OCI-LY3 (cell line): ENCODE measurements around the gene SMIM26.
A peak's percentile ranks its signal among the peaks of the same experiment; 100 is the strongest.

Source experiments
- H2AFZ ChIP-seq: fragments of 200-600, 300-600 bp; shearing (Covaris generic); 2 replicates; pipeline ENCODE4 v1.6.0; 2014; ENCODE audit warnings: antibody characterized with exemption, low read depth, low read length
- H3K27ac ChIP-seq: fragments of 200-600, 300-600 bp; sonication (generic); 2 replicates; pipeline ENCODE4 v1.5.1; 2014; ENCODE audit warnings: mild to moderate bottlenecking, low read length, moderate library complexity, mixed read lengths
- H3K27me3 ChIP-seq: fragments of 200-600, 300-600 bp; sonication (generic); 2 replicates; pipeline ENCODE4 v1.6.1; 2014; ENCODE audit warnings: low read depth, low read length, mixed read lengths
- H3K36me3 ChIP-seq: fragments of 200-600, 300-600 bp; sonication (generic); replicated peaks from 2 replicates; pipeline ENCODE3; 2014; ENCODE audit warnings: low read depth, low read length, mixed read lengths
- H3K4me1 ChIP-seq: fragments of 300-600, 200-600 bp; sonication (generic); 2 replicates; pipeline ENCODE4 v1.6.1; 2014; ENCODE audit warnings: low read length, mixed read lengths
- H3K4me2 ChIP-seq: fragments of 200-600, 300-600 bp; sonication (generic); 2 replicates; pipeline ENCODE4 v1.6.1; 2014; ENCODE audit warnings: low read length, mixed read lengths
- H3K4me3 ChIP-seq: fragments of 300-600, 200-600 bp; sonication (generic); 2 replicates; pipeline ENCODE4 v1.5.1; 2014; ENCODE audit warnings: antibody characterized with exemption, mild to moderate bottlenecking, low read length, moderate library complexity
- H3K79me2 ChIP-seq: fragments of 300-600, 200-600 bp; shearing (Covaris generic); 2 replicates; pipeline ENCODE4 v1.6.1; 2014; ENCODE audit warnings: mild to moderate bottlenecking, low read length, mixed read lengths
- H3K9ac ChIP-seq: fragments of 300-600, 200-600 bp; shearing (Covaris generic); 2 replicates; pipeline ENCODE4 v1.6.0; 2014; ENCODE audit warnings: mild to moderate bottlenecking, low read length, moderate library complexity
- H3K9me3 ChIP-seq: fragments of 200-600, 300-600 bp; shearing (Covaris generic); 2 replicates; pipeline ENCODE4 v1.6.1; 2014; ENCODE audit warnings: low read length, mixed read lengths; ENCODE audit not compliant: insufficient read depth
- H4K20me1 ChIP-seq: fragments of 200-600, 300-600 bp; sonication (generic); 2 replicates; pipeline ENCODE4 v1.6.1; 2016; ENCODE audit warnings: low read length, mixed read lengths; ENCODE audit not compliant: insufficient read depth
- EZH2phosphoT487 ChIP-seq: fragments of 200-600 bp; shearing (Covaris generic); IDR thresholded peaks from 2 replicates; pipeline ENCODE4 v1.6.1; 2018; ENCODE audit warnings: antibody characterized with exemption, mixed run types, low read depth
- TF ChIP-seq, protein P1 (sequence below): fragments of 200-600, 300-600 bp; sonication (generic); IDR thresholded peaks from 2 replicates; pipeline ENCODE4 v1.5.1; 2014; ENCODE audit warnings: antibody characterized with exemption, low read length, low read depth

Gene SMIM26

DNA sequence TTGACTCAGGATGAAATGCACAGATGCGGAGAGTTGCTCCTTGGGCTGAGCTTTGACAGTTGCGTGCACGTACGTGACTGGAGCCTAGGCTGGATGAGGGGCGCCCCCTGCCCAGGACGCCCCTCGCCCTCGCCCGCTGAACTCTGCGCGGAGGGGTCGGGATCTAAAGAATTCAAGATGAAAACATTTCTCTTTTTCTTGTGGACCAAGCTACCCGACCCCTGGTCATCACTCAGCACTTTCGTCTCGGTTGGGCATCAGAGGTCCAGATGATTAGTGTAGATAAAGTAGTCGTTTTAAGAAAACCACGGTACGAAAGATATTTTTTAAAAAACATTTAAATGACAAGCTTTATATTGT, 21.3 kb downstream of the SMIM26 start:
- Histone ChIP-seq H3K9ac (peak overlapping the region; percentile 80), H3K79me2 (peaks cover 18% of the 10 kb centered on the region), H3K4me1 (peaks cover 8% of the 10 kb centered on the region), H4K20me1 (no peaks in the 10 kb centered on the region), H3K9me3 (no peaks in the 10 kb centered on the region), H3K27ac (no peak overlapping the region), H3K4me2 (peak overlapping the region; percentile 98), H3K27me3 (0 out of 2 replicates have a peak, but pooled peaks cover 3% of the 10 kb centered on the region), H3K4me3 (peak overlapping the region; percentile 94), H3K36me3 (no peaks in the 10 kb centered on the region), H2AFZ (peak overlapping the region; percentile 94)
- no peak for TF ChIP-seq EZH2phosphoT487
- TF ChIP-seq, protein P1, sequence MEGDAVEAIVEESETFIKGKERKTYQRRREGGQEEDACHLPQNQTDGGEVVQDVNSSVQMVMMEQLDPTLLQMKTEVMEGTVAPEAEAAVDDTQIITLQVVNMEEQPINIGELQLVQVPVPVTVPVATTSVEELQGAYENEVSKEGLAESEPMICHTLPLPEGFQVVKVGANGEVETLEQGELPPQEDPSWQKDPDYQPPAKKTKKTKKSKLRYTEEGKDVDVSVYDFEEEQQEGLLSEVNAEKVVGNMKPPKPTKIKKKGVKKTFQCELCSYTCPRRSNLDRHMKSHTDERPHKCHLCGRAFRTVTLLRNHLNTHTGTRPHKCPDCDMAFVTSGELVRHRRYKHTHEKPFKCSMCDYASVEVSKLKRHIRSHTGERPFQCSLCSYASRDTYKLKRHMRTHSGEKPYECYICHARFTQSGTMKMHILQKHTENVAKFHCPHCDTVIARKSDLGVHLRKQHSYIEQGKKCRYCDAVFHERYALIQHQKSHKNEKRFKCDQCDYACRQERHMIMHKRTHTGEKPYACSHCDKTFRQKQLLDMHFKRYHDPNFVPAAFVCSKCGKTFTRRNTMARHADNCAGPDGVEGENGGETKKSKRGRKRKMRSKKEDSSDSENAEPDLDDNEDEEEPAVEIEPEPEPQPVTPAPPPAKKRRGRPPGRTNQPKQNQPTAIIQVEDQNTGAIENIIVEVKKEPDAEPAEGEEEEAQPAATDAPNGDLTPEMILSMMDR, result peak; percentile 23; the same call in 1 of the 2 replicates

GRCh38 chr20:18589941-18590674, 22.9 kb downstream of the SMIM26 start:
- Histone ChIP-seq H4K20me1 (no peaks in the 10 kb centered on the region), H3K27me3 (no peaks in the 10 kb centered on the region), H3K36me3 (no peaks in the 10 kb centered on the region), H3K4me2 (no peak overlapping the region), H3K4me1 (peaks cover 8% of the 10 kb centered on the region), H2AFZ (no peak overlapping the region), H3K9me3 (no peaks in the 10 kb centered on the region), H3K4me3 (no peak overlapping the region), H3K27ac (no peak overlapping the region), H3K79me2 (peaks cover 18% of the 10 kb centered on the region), H3K9ac (no peak overlapping the region)
- TF ChIP-seq, protein P1, result no peak
- TF ChIP-seq EZH2phosphoT487, result no peak

GRCh38 chr20:18596270-18596669, 29.0 kb downstream of the SMIM26 start:
- Histone ChIP-seq H3K4me2 (no peak overlapping the region), H3K4me3 (no peak overlapping the region), H3K4me1 (no peaks in the 10 kb centered on the region), H3K9ac (no peak overlapping the region), H3K9me3 (no peaks in the 10 kb centered on the region), H2AFZ (no peak overlapping the region), H3K79me2 (0 out of 2 replicates have a peak, but pooled peaks cover 2% of the 10 kb centered on the region), H3K36me3 (peaks cover 9% of the 10 kb centered on the region), H4K20me1 (no peaks in the 10 kb centered on the region), H3K27me3 (no peaks in the 10 kb centered on the region), H3K27ac (no peak overlapping the region)
- TF ChIP-seq, protein P1, result no peak
- no peak for TF ChIP-seq EZH2phosphoT487

GRCh38 chr20:18609741-18610140, 42.5 kb downstream of the SMIM26 start:
- Histone ChIP-seq H3K4me1 (no peaks in the 10 kb centered on the region), H3K9me3 (no peaks in the 10 kb centered on the region), H3K4me3 (no peak overlapping the region), H3K79me2 (no peaks in the 10 kb centered on the region), H3K36me3 (no peaks in the 10 kb centered on the region), H3K4me2 (no peak overlapping the region), H4K20me1 (no peaks in the 10 kb centered on the region), H3K27me3 (no peaks in the 10 kb centered on the region), H2AFZ (no peak overlapping the region), H3K9ac (no peak overlapping the region), H3K27ac (no peak overlapping the region)
- TF ChIP-seq, protein P1, result no peak
- no peak for TF ChIP-seq EZH2phosphoT487
